ENCODE results near the gene OR4K1. TPM values are rescaled to one million over a fixed set of nuclear protein-coding genes. Genes with fewer than 3 reads are reported as not detected.
"Not testable (repeated sequence)": the region's sequence is repeated elsewhere in the genome, so short reads cannot be mapped to it uniquely, and the experiment has no call there.

The OR4K1 gene
- total RNA-seq, 1 experiment from 2014 or later: not detected

DNA sequence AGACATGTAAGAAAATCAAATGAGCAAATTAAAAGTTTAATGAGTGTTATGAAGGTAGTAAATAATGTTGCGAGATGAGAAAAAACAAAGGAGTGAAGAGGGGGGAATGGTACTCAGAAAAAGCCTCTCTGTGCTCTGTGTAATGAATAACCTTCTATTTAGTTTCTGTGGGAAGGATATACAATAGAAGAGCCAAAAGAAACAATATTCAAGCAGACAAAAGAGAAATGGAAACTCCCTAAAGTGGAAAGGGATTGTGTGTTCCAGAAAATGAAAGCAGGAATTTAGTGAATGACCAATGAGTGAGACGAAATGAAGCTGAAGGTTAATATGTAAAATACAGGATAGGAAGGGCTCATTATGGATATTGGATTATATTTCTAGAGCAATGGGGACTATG lies 18.5 kb downstream of the OR4K1 start:
- ChIA-PET RAD21 (ENCODE audit: low non-redundant PET in 1 of 2, low total read pairs in 2 of 2, uncharacterized antibody in 2 of 2, unreplicated experiment in 2 of 2) (no interaction called here), CTCF (no interaction called here), POLR2A (no interaction called here)
- no peaks in the 10 kb centered on the region for H4K20me1 ChIP-seq (ENCODE audit: insufficient read depth)
- no peak overlapping the region for H2AFZ ChIP-seq (ENCODE audit: low read depth, low read length, poor library complexity, severe bottlenecking)
- peaks cover 16 to 35% of the 10 kb centered on the region in 2 experiments; a peak in 3 of 4 replicates for H3K9me3 ChIP-seq (ENCODE audit: control insufficient read depth in 1 of 2, insufficient read depth in 1 of 2, low read depth in 1 of 2, low read length in 2 of 2)
- H3K9ac ChIP-seq (ENCODE audit: low read length): no peak overlapping the region
- no peaks in the 10 kb centered on the region for H3K27me3 ChIP-seq (ENCODE audit: insufficient read depth, low read length)
- H3K36me3 ChIP-seq (ENCODE audit: control insufficient read depth in 1 of 2, insufficient read depth in 2 of 2, low read length in 2 of 2): no peaks in the 10 kb centered on the region
- H3K4me2 ChIP-seq (ENCODE audit: low read length): no peak overlapping the region
- no peak overlapping the region for H3K27ac ChIP-seq (ENCODE audit: low read depth, low read length)
- no peak for ATAC-seq
- intact Hi-C loops (cut with micrococcal nuclease): no loop called here
- no peak overlapping the region for H3K4me3 ChIP-seq (replicated peaks in 1 of 2; ENCODE audit: low read depth in 1 of 2, low read length in 2 of 2)
- TF ChIP-seq ZFX (IDR thresholded peaks at IDR 0.05) (no peak), JUND (IDR thresholded peaks at IDR 0.05) (no peak), POLR2AphosphoS5 (IDR thresholded peaks at IDR 0.05; ENCODE audit: low read depth, low read length) (no peak), EZH2phosphoT487 (IDR thresholded peaks at IDR 0.05; ENCODE audit: borderline replicate concordance) (no peak), EZH2 (IDR thresholded peaks at IDR 0.05) (no peak), ELF1 (IDR thresholded peaks at IDR 0.05; ENCODE audit: borderline replicate concordance, low read depth) (no peak), POLR2A (IDR thresholded peaks at IDR 0.05; ENCODE audit: borderline replicate concordance, extremely low read depth, insufficient read depth, insufficient read length) (no peak), SRF (IDR thresholded peaks at IDR 0.05; ENCODE audit: low read depth) (no peak)
- TF ChIP-seq, protein P1, sequence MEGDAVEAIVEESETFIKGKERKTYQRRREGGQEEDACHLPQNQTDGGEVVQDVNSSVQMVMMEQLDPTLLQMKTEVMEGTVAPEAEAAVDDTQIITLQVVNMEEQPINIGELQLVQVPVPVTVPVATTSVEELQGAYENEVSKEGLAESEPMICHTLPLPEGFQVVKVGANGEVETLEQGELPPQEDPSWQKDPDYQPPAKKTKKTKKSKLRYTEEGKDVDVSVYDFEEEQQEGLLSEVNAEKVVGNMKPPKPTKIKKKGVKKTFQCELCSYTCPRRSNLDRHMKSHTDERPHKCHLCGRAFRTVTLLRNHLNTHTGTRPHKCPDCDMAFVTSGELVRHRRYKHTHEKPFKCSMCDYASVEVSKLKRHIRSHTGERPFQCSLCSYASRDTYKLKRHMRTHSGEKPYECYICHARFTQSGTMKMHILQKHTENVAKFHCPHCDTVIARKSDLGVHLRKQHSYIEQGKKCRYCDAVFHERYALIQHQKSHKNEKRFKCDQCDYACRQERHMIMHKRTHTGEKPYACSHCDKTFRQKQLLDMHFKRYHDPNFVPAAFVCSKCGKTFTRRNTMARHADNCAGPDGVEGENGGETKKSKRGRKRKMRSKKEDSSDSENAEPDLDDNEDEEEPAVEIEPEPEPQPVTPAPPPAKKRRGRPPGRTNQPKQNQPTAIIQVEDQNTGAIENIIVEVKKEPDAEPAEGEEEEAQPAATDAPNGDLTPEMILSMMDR (IDR thresholded peaks at IDR 0.05 in 2 of 3, conservative IDR thresholded peaks at IDR 0.05 in 1 of 3; ENCODE audit: borderline replicate concordance in 1 of 3, insufficient read depth in 1 of 3, low read depth in 2 of 3, low read length in 2 of 3): no peak
- TF ChIP-seq, protein P2, sequence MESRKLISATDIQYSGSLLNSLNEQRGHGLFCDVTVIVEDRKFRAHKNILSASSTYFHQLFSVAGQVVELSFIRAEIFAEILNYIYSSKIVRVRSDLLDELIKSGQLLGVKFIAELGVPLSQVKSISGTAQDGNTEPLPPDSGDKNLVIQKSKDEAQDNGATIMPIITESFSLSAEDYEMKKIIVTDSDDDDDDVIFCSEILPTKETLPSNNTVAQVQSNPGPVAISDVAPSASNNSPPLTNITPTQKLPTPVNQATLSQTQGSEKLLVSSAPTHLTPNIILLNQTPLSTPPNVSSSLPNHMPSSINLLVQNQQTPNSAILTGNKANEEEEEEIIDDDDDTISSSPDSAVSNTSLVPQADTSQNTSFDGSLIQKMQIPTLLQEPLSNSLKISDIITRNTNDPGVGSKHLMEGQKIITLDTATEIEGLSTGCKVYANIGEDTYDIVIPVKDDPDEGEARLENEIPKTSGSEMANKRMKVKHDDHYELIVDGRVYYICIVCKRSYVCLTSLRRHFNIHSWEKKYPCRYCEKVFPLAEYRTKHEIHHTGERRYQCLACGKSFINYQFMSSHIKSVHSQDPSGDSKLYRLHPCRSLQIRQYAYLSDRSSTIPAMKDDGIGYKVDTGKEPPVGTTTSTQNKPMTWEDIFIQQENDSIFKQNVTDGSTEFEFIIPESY (IDR thresholded peaks at IDR 0.05; ENCODE audit: extremely low read depth, insufficient replicate concordance, low read length): no peak
- TF ChIP-seq, protein P3, sequence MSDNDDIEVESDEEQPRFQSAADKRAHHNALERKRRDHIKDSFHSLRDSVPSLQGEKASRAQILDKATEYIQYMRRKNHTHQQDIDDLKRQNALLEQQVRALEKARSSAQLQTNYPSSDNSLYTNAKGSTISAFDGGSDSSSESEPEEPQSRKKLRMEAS (IDR thresholded peaks at IDR 0.05): no peak
- H3K9me2 ChIP-seq (ENCODE audit: insufficient read depth): no peaks in the 10 kb centered on the region
- DNase-seq (ENCODE audit: low read depth, low spot score): no peak
- H3K79me2 ChIP-seq (ENCODE audit: insufficient read depth, low read length): no peaks in the 10 kb centered on the region
- BruUV-seq (replicated peaks): no TSS peak
- no peaks in the 10 kb centered on the region for H3K4me1 ChIP-seq (ENCODE audit: control insufficient read depth in 1 of 2, insufficient read depth in 2 of 2, low read length in 2 of 2)

DNA sequence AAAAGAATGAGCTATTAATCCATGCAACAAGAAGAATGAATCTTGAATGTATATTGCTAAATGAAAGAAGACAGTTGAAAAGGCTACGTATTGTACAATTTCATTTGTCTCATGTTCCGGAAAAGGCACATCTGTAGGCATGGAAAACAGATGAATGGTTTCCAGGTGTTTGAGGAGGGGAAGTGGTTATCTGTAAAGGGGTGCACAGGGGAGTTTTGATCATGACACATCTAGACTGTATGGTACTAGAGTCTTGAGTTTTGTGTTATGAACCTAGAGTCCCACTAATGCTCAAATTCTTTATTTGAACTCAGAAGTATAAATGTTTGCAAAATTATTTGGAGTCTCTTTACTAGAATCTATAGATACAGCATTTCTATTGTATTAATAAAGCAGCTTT lies 39.0 kb downstream of the OR4K1 start:
- H3K9me3 ChIP-seq (ENCODE audit: control insufficient read depth in 1 of 2, insufficient read depth in 1 of 2, low read depth in 1 of 2, low read length in 2 of 2); H3K4me2 ChIP-seq (ENCODE audit: low read length); H2AFZ ChIP-seq (ENCODE audit: low read depth, low read length, poor library complexity, severe bottlenecking); H3K4me1 ChIP-seq (ENCODE audit: control insufficient read depth in 1 of 2, insufficient read depth in 2 of 2, low read length in 2 of 2); BruUV-seq (replicated peaks); POLR2A ChIA-PET; H3K27me3 ChIP-seq (ENCODE audit: insufficient read depth, low read length); H4K20me1 ChIP-seq (ENCODE audit: insufficient read depth); H3K79me2 ChIP-seq (ENCODE audit: insufficient read depth, low read length); H3K36me3 ChIP-seq (ENCODE audit: control insufficient read depth in 1 of 2, insufficient read depth in 2 of 2, low read length in 2 of 2); H3K27ac ChIP-seq (ENCODE audit: low read depth, low read length); DNase-seq (ENCODE audit: low read depth, low spot score); CTCF ChIA-PET; H3K9me2 ChIP-seq (ENCODE audit: insufficient read depth); H3K4me3 ChIP-seq (replicated peaks in 1 of 2; ENCODE audit: low read depth in 1 of 2, low read length in 2 of 2); RAD21 ChIA-PET (ENCODE audit: low non-redundant PET in 1 of 2, low total read pairs in 2 of 2, uncharacterized antibody in 2 of 2, unreplicated experiment in 2 of 2); ATAC-seq; H3K9ac ChIP-seq (ENCODE audit: low read length): not testable (repeated sequence)
- intact Hi-C loops (cut with micrococcal nuclease): loop anchor here (10.0 kb wide), 1 partner anchor 45 kb away; the partner anchor contains the start of gene OR4K14

Data from HCT116 (cell line).